ENCODE data around the gene HBD.

DNA sequence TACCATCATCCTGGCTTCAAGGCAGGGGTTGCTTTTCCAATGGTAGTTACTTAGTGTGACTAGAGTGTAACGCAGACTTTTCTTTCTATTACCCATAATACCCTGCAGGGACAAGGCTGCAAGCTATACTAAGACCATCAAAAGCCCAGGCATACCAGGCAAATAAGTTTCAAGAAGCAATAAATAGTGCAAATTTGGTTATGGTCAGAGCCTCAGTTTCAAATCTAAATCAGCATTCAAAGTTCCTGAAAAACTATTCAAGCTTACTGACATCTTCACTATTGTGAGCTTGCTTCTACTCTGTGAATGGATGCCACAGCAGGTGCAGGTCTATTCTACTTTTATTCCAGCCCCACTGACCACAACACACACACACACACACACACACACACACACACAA is 4.9 kb downstream of the HBD start:
- TF ChIP-seq, protein P1, sequence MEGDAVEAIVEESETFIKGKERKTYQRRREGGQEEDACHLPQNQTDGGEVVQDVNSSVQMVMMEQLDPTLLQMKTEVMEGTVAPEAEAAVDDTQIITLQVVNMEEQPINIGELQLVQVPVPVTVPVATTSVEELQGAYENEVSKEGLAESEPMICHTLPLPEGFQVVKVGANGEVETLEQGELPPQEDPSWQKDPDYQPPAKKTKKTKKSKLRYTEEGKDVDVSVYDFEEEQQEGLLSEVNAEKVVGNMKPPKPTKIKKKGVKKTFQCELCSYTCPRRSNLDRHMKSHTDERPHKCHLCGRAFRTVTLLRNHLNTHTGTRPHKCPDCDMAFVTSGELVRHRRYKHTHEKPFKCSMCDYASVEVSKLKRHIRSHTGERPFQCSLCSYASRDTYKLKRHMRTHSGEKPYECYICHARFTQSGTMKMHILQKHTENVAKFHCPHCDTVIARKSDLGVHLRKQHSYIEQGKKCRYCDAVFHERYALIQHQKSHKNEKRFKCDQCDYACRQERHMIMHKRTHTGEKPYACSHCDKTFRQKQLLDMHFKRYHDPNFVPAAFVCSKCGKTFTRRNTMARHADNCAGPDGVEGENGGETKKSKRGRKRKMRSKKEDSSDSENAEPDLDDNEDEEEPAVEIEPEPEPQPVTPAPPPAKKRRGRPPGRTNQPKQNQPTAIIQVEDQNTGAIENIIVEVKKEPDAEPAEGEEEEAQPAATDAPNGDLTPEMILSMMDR (conservative IDR thresholded peaks at IDR 0.05): no peak
- no peak for TF ChIP-seq EZH2 (IDR thresholded peaks at IDR 0.05; ENCODE audit: low read depth)

All from PC-9 (cell line).